NAMALWA (cell line): Measurements from ENCODE around the gene MBD1.
A peak's percentile ranks its signal among the peaks of the same experiment; 100 is the strongest.
"Not testable (repeated sequence)": the region's sequence is repeated elsewhere in the genome, so short reads cannot be mapped to it uniquely, and the experiment has no call there.

Experiments used
- DNase-seq: peaks from one replicate; pipeline ENCODE4 v3.0.0-alpha.2; 2015; ENCODE audit warnings: low spot score

MBD1 gene

GRCh38 chr18:50273203-50274043 lies 7.9 kb downstream of the MBD1 start:
- DNase-seq, result no peak

- DNase-seq, result no peak
Observed at GRCh38 chr18:50272568-50272967, 8.8 kb downstream of the MBD1 start.

GRCh38 chr18:50268022-50268747 lies 13.1 kb downstream of the MBD1 start:
- peak; percentile 84 for DNase-seq

- DNase-seq, result peak; percentile 95
Observed at GRCh38 chr18:50266248-50266704, 15.0 kb downstream of the MBD1 start, which contains the start of gene CFAP53. Gene CFAP53 (minus strand): TSS chr18:50266495. CDS start chr18:50266404, 91 bp downstream.

- no peak for DNase-seq
Observed at GRCh38 chr18:50262977-50263376, 18.3 kb downstream of the MBD1 start.

GRCh38 chr18:50250935-50251334 lies 30.4 kb downstream of the MBD1 start:
- DNase-seq, result no peak

GRCh38 chr18:50249576-50249975 lies 31.7 kb downstream of the MBD1 start:
- no peak for DNase-seq

GRCh38 chr18:50247561-50247960 lies 33.8 kb downstream of the MBD1 start:
- no peak for DNase-seq

- not testable (repeated sequence) for DNase-seq
Observed at GRCh38 chr18:50241768-50242167, 39.6 kb downstream of the MBD1 start.

GRCh38 chr18:50240080-50240563 lies 41.2 kb downstream of the MBD1 start:
- DNase-seq, result no peak

GRCh38 chr18:50232419-50232818 lies 48.9 kb downstream of the MBD1 start:
- no peak for DNase-seq

GRCh38 chr18:50231621-50232020 lies 49.7 kb downstream of the MBD1 start:
- DNase-seq, result no peak

- not testable (repeated sequence) for DNase-seq
Observed at GRCh38 chr18:50220249-50220648, 61.1 kb downstream of the MBD1 start.
